Omental fat pad (tissue), 4 donors: ENCODE results near the gene TMEM126B. TPM values are rescaled to one million over a fixed set of nuclear protein-coding genes. Genes with fewer than 3 reads are reported as not detected.

Experiments
- ATAC-seq: fragments of 150-250 bp; one replicate; pipeline ENCODE4 v1.9.1; 2016; ENCODE audit warnings: mild to moderate bottlenecking, moderate library complexity; ENCODE audit not compliant: low FRiP score
- DNase-seq: peaks from one replicate; pipeline ENCODE4 v3.0.0-alpha.2; 2019; ENCODE audit warnings: low spot score
- CTCF ChIP-seq, 3 donors: fragments of 450-650 bp; IDR thresholded peaks; one replicate each; pipeline ENCODE4 v1.5.1; 2016 to 2017; ENCODE audit warnings: antibody characterized with exemption in 3 of 3, mild to moderate bottlenecking in 3 of 3, moderate library complexity in 2 of 3
- total RNA-seq, 4 donors: library from RNA; depleted of rRNA; stranded (reverse); fragments of >200 nt; gene quantifications; one replicate each; pipeline ENCODE4 v1.1.0, GENCODE V29; 2016

The TMEM126B gene
- total RNA-seq, 4 donors from 2014 or later: 37.3 to 70.1 (median 54.7) TPM

- ATAC-seq (no peak), DNase-seq (no peak)
- TF ChIP-seq CTCF (IDR thresholded peaks at IDR 0.05): no peak
Measured at GRCh38 chr11:85626496-85626895, 1.9 kb upstream of the TMEM126B start.

GRCh38 chr11:85627332-85627997 is 928 bp upstream of the TMEM126B start, which contains the start of gene DLG2:
TSS of gene DLG2 (minus strand) at chr11:85627344.
- DNase-seq (no peak), ATAC-seq (peak; percentile 50)
- no peak for TF ChIP-seq CTCF (IDR thresholded peaks at IDR 0.05)

- no peak for TF ChIP-seq CTCF (IDR thresholded peaks at IDR 0.05)
- ATAC-seq (peak; percentile 2), DNase-seq (no peak)
Measured at GRCh38 chr11:85628771-85629341, 463 bp downstream of the TMEM126B start.

- ATAC-seq (no peak), DNase-seq (no peak)
- no peak for TF ChIP-seq CTCF (IDR thresholded peaks at IDR 0.05)
Measured at GRCh38 chr11:85634747-85635146, 6.4 kb downstream of the TMEM126B start.

GRCh38 chr11:85643191-85643614 is 14.8 kb downstream of the TMEM126B start:
- no peak for TF ChIP-seq CTCF (IDR thresholded peaks at IDR 0.05)
- ATAC-seq (no peak), DNase-seq (no peak)

GRCh38 chr11:85647078-85647477 is 18.7 kb downstream of the TMEM126B start:
- DNase-seq (no peak), ATAC-seq (no peak)
- no peak for TF ChIP-seq CTCF (IDR thresholded peaks at IDR 0.05)
